HG02973 (cell line): ENCODE data around the gene DNAH2.

Source experiments
- ATAC-seq: cut with Tn5 transposase; IDR thresholded peaks from one replicate; pipeline ENCODE4 v1.9.1; 2021; ENCODE audit warnings: moderate library complexity; ENCODE audit not compliant: unreplicated experiment

The DNAH2 gene

GRCh38 chr17:7838090-7839075 lies 120.8 kb downstream of the DNAH2 start:
- no peak for ATAC-seq

DNA sequence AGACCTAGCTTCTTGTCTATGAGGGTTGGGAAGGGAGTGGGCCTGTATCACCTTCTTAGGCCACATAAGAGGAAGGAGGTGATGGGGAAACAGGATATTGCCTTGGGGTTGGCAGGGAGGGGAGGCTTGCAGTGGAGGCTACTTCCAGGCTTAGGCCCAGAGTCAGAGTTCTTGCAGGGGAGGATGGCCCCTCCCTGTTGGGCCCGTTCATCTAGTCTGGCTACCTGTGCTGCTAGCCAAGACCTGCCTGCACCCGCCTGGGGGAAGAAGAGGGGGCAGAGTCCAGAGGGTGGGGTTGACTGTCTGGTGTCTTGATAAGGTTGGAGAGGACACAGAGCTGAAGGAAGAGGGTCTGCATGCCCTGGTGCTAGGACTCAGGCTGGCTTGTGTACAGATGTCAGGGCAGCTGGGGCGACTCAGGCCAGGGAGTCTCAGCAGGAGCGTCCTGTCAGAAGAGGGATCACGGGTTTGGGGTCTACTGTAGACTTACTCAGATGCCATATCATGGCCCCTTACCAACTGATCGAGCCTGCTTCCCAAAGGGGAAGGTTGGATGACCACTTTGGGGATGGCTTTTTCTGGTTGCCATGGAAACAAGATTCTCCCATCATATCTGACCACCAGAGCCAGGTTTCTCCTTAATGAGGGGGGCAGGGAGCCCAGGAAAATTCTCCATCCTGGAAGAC lies 121.8 kb downstream of the DNAH2 start:
- ATAC-seq = no peak

DNA sequence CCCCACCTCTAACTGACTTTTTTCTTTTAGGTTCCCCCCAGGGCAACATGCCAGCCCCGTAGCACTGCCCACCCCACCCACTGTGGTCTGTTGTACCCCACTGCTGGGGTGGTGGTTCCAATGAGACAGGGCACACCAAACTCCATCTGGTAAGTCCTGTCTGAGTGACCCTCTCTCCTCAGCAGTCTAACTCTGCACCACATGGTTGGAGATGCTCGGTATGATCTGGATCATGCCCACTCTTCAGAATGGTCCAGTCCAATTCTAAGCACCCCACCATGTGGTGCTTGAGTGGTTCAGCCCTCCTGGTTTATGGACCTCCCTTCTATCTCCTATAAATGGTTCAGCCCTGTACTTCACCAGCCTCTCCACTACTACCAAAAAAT lies 122.3 kb downstream of the DNAH2 start:
- ATAC-seq = no peak

DNA sequence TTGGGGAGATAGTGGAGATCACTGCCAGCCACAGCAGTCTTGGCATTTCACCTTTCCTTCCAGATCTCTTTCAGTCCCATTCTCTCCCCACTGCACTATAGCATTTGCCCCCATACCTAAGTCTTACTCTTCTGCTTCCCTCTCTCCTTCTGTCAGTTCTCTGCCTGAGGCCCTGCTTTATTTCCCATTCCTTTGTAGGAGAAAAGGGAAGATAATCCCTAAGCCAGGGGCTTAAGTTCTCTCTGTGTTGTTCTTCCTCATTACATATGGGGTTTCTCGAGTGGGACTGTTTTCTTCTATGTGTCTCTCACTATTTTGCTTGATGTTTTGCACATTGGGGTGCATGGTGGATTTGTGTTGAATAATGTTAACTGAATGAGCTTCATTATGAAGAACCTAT lies 122.9 kb downstream of the DNAH2 start:
- no peak for ATAC-seq

GRCh38 chr17:7840875-7841274 lies 123.3 kb downstream of the DNAH2 start:
- no peak for ATAC-seq

GRCh38 chr17:7841396-7841914 lies 123.9 kb downstream of the DNAH2 start:
- peak; percentile 7 for ATAC-seq

- ATAC-seq = peak; percentile 13
Measured at GRCh38 chr17:7841915-7842379, 124.4 kb downstream of the DNAH2 start.

GRCh38 chr17:7842380-7843256 lies 125.1 kb downstream of the DNAH2 start:
- ATAC-seq = peak; percentile 28

DNA sequence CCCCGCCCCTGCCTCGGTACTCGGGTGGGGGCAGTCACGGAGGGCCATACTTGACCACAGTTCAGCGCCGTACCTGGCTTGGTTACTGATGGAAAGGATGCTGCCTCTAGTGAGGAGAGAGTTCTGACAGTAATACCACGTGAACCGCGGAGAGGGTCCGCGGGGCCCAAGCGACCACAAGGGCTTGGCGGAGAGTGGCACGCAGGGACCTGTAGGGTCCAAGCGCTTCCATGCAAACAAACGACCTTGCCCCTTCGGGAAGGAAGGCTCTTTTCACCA lies 125.7 kb downstream of the DNAH2 start:
- ATAC-seq = no peak

DNA sequence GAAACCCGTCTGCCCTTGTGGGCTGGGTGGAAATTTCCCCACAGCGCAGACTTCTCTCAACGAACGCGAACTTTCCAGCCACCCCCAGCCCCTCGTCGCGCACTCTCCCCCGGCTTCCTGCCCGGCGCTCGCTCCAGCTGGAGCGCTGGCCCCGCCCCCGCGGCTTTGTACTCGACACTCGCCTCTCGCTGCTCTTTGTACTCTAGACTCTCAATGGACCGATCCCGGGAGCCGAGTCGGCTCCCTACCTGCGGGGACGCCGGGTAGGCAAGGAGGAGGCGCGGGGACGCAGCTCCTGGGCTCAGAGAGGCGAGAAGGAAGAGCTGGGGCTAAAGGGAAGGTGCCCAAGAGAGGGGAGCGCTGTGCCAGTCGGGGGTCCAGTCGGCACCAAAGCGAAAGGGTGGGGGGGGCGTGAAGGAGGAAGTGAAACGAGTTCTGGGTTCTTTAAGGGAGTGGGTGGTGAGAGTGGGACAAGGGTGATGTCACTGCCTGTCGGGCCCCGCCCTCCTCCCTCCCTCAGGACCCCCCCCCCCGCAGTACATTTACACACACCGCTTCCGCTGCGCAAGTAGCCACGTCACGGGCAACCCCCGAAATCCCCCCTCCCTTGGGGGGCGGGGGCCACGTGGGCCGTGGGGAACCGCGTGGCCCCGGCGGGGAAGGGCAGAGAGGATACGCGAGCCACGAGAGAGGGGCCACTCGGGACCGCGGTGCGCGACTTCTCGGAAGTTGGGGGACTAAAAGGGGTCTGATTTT lies 126.2 kb downstream of the DNAH2 start:
- ATAC-seq = no peak

DNA sequence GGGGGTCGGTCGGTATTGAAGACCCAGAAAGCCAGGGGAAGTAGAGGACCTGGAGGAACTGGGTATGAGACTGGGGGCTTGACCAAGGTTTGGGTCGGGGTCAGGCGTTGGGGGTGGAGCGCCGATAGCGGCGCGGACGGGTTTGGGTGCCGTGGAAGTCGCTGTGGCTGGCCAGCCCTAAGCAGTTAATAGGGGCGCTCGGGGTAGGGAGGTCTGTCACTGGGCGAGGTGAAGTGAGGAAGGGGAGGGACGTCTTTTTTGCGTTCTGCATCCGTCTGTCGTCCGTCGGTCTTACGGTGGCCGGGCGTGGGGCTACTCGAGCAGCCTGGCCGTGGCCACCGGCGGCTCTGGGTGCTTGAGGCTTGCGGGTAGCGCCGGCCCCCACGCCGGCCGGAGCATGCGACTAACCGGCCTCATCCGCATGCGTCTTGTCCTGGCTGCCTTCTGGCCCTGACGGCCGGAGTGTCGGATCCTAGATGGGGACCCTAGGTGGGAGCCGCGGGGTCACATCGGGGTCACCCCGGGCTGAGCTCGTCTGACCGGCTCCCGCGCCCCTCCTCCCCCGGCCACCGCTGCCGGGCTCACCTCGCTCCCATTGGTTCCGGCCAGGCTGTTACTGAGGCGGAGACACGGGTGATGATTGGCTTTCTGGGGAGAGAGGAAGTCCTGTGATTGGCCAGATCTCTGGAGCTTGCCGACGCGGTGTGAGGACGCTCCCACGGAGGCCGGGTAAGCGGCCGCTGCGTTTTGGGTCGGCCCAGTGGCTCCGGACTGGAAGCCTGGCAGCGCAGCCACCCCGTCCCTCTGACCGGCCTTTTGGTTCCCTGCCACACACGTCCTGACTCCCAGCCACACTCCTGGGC lies 127.0 kb downstream of the DNAH2 start:
- ATAC-seq = peak; percentile 41

DNA sequence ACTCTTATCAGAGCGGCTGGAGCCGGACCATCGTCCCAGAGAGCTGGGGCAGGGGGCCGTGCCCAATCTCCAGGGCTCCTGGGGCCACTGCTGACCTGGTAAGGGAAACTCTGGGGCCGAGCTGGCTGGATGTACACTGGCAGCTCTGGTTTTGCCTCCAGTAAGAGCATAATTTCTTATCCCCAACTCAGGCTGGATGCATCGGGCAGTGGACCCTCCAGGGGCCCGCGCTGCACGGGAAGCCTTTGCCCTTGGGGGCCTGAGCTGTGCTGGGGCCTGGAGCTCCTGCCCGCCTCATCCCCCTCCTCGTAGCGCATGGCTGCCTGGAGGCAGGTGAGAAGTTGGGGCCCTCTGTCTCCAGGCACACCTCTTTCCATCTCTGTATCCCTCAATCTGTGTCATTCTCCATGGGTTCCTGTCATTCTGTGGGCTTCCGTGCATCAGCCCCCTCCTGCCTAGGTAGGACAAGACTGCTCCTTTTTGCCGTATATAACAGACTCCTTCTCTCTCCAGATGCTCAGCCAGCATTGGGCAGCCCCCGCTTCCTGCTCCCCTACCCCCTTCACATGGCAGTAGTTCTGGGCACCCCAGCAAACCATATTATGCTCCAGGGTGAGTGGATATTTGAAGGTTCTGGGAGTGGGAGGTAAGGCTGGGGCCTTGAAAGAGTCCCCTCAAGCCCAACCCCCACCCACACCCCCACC lies 128.0 kb downstream of the DNAH2 start:
- no peak for ATAC-seq

DNA sequence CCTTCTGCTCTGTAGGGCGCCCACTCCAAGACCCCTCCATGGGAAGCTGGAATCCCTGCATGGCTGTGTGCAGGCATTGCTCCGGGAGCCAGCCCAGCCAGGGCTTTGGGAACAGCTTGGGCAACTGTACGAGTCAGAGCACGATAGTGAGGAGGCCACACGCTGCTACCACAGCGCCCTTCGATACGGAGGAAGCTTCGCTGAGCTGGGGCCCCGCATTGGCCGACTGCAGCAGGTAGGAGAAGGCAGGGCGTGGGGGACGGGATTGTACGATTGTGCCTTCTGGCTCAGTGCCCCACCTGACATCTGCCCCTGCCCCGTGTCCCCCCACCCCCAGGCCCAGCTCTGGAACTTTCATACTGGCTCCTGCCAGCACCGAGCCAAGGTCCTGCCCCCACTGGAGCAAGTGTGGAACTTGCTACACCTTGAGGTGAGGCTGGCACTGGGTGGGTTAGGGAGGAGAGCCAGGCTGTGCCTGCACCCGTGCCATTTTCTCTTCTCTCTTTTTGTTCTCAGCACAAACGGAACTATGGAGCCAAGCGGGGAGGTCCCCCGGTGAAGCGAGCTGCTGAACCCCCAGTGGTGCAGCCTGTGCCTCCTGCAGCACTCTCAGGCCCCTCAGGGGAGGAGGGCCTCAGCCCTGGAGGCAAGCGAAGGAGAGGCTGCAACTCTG lies 128.7 kb downstream of the DNAH2 start:
- ATAC-seq = no peak

DNA sequence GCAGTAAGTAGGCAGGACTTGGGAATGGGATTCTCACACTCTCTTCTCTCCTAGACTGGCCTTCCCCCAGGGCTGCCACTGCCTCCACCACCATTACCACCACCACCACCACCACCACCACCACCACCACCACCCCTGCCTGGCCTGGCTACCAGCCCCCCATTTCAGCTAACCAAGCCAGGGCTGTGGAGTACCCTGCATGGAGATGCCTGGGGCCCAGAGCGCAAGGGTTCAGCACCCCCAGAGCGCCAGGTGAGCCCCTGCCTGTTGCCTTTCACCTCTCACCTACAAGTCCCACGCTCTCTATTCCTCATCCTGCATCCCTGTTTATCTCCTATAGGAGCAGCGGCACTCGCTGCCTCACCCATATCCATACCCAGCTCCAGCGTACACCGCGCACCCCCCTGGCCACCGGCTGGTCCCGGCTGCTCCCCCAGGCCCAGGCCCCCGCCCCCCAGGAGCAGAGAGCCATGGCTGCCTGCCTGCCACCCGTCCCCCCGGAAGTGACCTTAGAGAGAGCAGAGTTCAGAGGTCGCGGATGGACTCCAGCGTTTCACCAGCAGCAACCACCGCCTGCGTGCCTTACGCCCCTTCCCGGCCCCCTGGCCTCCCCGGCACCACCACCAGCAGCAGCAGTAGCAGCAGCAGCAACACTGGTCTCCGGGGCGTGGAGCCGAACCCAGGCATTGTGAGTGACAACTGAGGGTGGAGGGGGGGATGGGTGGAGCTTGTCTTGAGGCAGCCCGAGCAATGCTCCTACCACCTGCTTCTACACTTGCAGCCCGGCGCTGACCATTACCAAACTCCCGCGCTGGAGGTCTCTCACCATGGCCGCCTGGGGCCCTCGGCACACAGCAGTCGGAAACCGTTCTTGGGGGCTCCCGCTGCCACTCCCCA lies 129.5 kb downstream of the DNAH2 start:
- ATAC-seq = no peak

DNA sequence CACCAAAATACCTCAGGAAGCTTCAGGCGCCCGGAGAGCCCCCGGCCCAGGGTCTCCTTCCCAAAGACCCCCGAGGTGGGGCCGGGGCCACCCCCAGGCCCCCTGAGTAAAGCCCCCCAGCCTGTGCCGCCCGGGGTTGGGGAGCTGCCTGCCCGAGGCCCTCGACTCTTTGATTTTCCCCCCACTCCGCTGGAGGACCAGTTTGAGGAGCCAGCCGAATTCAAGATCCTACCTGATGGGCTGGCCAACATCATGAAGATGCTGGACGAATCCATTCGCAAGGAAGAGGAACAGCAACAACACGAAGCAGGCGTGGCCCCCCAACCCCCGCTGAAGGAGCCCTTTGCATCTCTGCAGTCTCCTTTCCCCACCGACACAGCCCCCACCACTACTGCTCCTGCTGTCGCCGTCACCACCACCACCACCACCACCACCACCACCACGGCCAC lies 130.6 kb downstream of the DNAH2 start:
- no peak for ATAC-seq

DNA sequence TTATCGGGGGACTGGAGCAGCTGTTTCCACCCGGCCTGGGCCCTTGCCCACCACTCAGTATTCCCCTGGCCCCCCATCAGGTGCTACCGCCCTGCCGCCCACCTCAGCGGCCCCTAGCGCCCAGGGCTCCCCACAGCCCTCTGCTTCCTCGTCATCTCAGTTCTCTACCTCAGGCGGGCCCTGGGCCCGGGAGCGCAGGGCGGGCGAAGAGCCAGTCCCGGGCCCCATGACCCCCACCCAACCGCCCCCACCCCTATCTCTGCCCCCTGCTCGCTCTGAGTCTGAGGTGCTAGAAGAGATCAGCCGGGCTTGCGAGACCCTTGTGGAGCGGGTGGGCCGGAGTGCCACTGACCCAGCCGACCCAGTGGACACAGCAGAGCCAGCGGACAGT lies 131.2 kb downstream of the DNAH2 start:
- no peak for ATAC-seq

GRCh38 chr17:7849130-7849750 lies 131.7 kb downstream of the DNAH2 start:
- ATAC-seq = no peak
